NCI-H2029 treated with DMSO at 0.1 percent for 48 hours (cell line): ENCODE measurements around the gene FAM227B.
"Not testable (repeated sequence)": the region's sequence is repeated elsewhere in the genome, so short reads cannot be mapped to it uniquely, and the experiment has no call there.

ENCODE experiments used
- DNase-seq: peaks from one replicate; lab custom pipeline; 2025; lab: John Stamatoyannopoulos, UW

Gene FAM227B

GRCh38 chr15:49620658-49621368 lies at the start of gene FAM227B, which contains the start of gene DTWD1:
FAM227B (minus strand) TSS chr15:49620818; CDS start chr15:49615171, 5,647 bp downstream.
DTWD1 (plus strand) TSS chr15:49621048; CDS start chr15:49625168, 4,120 bp downstream.
- DNase-seq, result peak; percentile 37

- DNase-seq, result no peak
These were observed 48.7 kb upstream of the FAM227B start for GRCh38 chr15:49669288-49669687.

- DNase-seq, result not testable (repeated sequence)
These were observed 45.9 kb upstream of the FAM227B start for GRCh38 chr15:49666486-49666885.

GRCh38 chr15:49664716-49665115 lies 44.1 kb upstream of the FAM227B start:
- no peak for DNase-seq

GRCh38 chr15:49656734-49657133 lies 36.1 kb upstream of the FAM227B start:
- DNase-seq, result no peak

GRCh38 chr15:49652922-49653321 lies 32.3 kb upstream of the FAM227B start:
- DNase-seq, result no peak

GRCh38 chr15:49650676-49651075 lies 30.1 kb upstream of the FAM227B start:
- DNase-seq, result no peak

- no peak for DNase-seq
These were observed 29.4 kb upstream of the FAM227B start for GRCh38 chr15:49649987-49650386.

GRCh38 chr15:49646891-49647290 lies 26.3 kb upstream of the FAM227B start:
- DNase-seq, result no peak

GRCh38 chr15:49645941-49646340 lies 25.3 kb upstream of the FAM227B start:
- peak; percentile 6 for DNase-seq

GRCh38 chr15:49645277-49645676 lies 24.7 kb upstream of the FAM227B start:
- DNase-seq, result no peak

- DNase-seq, result peak; percentile 2
These were observed 23.8 kb upstream of the FAM227B start for GRCh38 chr15:49644364-49644794.

- no peak for DNase-seq
These were observed 17.2 kb upstream of the FAM227B start for GRCh38 chr15:49637857-49638256.

GRCh38 chr15:49628379-49628778 lies 7.8 kb upstream of the FAM227B start:
- no peak for DNase-seq

- DNase-seq, result no peak
These were observed 6.8 kb upstream of the FAM227B start for GRCh38 chr15:49627407-49627877.

GRCh38 chr15:49625460-49626036 lies 4.9 kb upstream of the FAM227B start:
- no peak for DNase-seq

- no peak for DNase-seq
These were observed 3.4 kb upstream of the FAM227B start for GRCh38 chr15:49624056-49624455.

- DNase-seq, result no peak
These were observed 1.9 kb upstream of the FAM227B start for GRCh38 chr15:49622561-49622960.

- DNase-seq, result no peak
These were observed 1.3 kb upstream of the FAM227B start for GRCh38 chr15:49621887-49622286.

GRCh38 chr15:49621401-49621811 lies 788 bp upstream of the FAM227B start:
- DNase-seq, result no peak

GRCh38 chr15:49620199-49620598 lies 419 bp downstream of the FAM227B start:
- no peak for DNase-seq

- DNase-seq, result no peak
These were observed 1.4 kb downstream of the FAM227B start for GRCh38 chr15:49619226-49619625.

GRCh38 chr15:49612240-49612639 lies 8.4 kb downstream of the FAM227B start:
- DNase-seq, result not testable (repeated sequence)
